NCI-H2171 treated with DMSO at 0.1 percent for 48 hours (cell line): ENCODE measurements around the gene CPNE7.

Experiments used
- DNase-seq: peaks from one replicate; lab custom pipeline; 2025; lab: John Stamatoyannopoulos, UW

CPNE7 gene

DNA sequence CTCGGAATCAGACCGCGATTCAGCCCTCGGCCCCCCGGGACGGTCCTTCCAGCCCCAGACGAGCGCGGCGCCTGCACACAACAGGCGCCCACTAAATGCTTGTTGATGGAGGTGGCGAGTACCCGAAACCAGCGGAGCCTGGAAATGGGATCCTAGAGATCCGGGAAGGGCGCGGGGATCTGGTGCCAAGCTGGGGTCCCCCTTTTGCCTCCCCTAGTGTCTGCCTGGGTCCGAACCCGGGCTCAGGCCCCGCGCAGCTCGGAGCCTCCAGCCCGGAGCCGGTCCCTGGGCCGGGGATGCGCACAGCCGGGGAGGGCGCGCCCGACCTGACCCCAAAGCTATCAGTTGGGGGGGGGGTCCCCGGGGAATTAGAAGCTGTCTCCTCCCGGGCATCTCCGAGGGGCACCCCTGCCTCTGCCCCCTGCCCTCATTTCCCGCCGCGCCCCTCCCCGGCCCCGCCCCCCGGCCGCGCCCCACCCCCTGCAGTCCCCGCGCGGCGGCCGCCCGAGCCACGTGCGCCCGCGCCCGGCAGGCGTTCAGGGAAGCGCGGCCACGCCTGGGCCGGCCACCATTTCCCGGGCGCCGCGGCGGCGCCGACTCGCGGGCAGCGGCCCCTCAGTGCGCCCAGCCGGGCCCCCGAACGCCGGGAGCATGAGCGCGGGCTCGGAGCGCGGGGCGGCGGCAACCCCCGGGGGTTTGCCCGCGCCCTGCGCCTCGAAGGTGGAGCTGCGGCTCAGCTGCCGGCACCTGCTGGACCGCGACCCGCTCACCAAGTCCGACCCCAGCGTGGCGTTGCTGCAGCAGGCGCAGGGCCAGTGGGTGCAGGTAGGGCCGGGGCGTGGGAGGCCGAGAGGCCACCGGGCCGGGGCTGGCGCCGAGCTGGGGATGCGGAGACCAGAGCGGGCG is at the start of gene CPNE7:
CPNE7 (plus strand) TSS at position 512 of the 906 bp plus-strand sequence; CDS start at position 652, 140 bp downstream.
- peak; percentile 12 for DNase-seq

DNA sequence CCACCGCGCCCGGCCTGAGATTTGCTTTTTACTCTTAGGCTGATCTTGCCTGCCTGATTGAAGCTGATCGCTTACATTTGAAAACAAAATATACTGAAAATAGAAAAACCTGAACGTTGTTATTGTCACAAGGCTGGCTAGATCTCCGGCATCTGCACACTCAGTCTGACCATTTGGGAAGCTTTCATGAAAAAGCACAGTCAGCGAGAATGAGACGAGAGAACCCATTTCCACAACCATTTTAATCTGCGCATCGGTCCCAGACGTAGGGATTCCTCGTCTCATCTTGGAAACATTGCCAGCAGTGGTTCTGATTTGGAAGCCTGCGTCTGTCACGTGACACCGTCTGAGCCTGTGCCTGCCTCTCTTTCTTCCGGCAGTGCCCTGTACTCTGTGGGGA is 46.5 kb upstream of the CPNE7 start:
- no peak for DNase-seq

DNA sequence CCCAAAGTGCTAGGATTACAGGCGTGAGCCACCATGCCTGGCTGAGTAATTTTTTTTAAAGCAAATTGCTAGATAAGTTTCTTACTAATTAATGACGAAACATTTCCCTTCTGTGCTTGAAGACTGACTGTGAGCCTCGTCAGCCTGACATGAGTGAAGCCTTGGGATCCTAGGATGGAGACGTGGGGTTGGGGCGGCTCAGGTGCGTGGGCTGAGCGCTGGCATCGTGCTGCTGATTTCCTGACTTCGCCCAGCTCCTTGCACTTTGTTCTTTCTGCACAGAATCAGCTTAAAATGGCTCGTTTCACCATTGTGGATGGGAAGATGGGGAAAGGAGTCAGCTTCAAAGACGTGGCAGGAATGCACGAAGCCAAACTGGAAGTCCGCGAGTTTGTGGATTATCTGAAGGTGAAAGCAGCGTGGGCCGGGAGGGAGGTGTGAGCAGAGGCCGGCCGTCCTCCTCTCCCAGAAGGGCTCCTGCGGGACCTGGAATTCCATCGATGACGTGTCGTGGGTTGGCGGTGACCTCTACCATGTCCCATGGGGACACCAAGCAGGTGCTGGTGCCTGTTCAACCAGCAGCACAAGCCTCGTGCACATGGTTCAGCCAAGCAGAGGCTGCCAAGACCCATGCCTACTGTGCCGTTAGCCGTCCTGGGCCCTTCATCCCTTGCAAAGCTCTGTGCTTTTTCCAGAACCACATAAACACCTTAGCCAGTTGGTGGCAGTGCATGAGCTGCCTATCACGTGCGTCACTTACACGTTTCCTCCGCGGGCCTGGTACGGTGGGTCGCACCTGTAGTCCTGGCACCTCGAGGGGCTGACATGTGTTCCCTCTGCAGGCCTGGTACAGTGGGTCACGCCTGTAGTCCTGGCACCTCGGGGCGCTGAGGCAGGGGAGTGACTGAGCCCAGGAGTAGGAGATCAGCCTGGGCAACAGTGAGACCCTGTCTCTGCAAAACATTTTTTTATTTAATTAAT is 44.9 kb upstream of the CPNE7 start:
- no peak for DNase-seq

DNA sequence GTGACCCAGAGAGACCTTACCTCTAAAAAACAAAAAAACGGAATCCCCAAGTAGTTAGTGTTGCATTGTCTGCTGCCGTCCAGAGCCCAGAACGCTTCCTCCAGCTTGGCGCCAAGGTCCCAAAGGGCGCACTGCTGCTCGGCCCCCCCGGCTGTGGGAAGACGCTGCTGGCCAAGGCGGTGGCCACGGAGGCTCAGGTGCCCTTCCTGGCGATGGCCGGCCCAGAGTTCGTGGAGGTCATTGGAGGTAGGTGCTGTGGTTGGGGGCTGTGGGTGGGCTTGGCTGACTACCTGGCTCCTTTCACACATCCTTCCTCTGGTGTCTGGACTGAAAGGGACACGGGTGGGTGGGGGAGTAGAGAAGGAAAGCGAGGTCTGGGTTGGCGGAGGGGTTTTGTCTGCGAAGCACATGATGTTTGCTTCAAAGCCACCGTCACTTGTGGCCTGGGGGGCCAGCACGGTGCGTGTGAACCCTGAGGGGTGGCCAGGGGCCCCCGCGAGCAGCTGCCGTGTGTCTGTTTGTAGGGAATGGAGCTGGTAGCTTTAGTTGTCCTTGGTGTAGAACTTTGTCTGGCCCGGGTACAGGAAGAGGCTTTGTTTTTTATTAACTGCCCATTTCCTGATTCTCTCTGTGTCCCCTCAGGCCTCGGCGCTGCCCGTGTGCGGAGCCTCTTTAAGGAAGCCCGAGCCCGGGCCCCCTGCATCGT is 43.6 kb upstream of the CPNE7 start:
- no peak for DNase-seq

DNA sequence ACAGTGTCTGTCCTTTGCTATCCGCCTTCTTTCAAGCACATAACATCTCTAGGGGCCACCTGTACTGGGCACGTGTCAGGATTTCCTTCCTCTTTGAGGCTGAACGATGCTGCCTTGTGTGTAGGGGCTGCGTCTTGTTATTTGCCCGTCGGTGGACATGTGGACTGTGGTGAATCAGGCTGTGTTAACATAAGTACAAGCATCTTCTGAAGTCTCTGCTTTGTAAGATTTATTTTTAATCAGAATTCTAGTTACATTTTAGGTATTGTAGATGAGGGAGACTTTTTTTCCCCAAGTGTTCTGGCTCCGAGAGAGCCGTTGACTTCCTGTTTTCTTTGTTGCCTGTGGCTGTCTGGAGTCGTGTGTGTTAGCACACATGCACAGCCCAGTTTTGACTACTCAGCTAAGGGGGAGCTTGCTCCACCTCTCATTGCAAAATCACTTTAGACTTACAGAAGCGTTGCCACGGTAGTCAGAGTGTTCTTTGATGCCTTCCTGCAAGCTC is 41.3 kb upstream of the CPNE7 start:
- no peak for DNase-seq

DNA sequence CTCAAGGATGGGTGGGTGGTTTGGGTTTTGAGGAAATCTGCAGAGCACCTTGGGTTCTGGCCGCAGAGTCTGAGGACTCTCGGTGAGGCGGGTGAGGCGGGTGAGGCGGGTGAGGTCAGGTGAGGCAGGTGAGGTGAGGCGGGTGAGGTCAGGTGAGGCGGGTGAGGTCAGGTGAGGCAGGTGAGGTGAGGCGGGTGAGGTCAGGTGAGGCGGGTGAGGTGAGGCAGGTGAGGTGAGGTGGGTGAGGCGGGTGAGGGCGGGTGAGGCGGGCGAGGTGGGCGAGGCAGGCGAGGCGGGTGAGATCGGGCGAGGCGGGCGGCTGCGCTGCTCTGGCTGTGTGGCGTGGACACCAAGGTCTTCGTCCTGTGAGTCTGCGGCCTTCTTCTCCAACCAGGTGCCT is 39.2 kb upstream of the CPNE7 start:
- DNase-seq = no peak

DNA sequence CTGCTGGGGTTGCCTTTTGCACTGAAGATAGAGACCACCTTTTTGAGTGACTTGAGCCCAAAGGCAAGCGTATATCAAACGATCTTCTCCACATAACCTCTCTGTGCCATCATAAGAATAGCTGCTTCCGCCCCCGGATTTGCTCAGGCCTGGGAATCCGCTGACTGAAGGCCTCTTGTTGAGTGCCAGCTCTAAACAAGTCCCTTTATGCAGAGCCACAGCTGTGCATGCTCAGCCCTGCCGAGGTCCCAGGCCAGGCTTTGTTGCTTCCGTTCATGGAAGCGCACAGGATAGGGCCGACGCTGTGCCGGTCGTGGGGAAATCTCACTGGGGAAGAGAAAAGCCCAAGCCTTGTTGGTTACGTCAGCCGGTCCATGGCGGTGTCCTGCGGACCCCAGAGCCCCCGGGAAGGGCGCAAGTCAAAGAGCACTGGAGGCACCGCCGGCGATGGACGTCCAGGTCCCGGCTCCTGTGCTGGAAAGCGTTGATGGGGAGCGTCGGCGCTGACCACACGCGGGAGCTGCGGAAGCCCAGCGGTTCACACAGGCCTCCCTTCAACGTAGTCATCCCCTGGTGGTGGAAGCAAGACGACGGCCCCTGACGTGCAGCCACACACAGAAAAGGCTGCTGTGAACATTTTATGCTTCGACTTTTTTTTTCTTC is 38.5 kb upstream of the CPNE7 start:
- DNase-seq = no peak

DNA sequence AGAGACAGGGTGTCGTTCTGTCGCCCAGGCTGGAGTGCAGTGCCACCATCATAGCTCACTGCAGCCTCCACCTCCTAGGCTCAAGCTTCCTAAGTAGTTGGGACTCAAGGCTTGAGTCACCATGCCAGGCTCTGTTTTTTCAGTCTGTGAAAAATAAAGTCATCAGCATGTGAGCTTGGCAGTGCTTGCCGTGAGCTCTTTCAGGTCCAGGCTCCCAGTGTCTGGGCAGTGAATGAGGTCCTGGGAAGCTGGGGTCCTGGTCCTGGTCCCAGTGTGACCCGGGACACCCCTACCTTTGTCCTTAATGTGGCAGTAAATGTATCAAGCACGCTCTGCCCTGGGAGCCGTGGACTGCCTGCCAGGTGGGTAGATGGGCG is 38.0 kb upstream of the CPNE7 start:
- DNase-seq = no peak

DNA sequence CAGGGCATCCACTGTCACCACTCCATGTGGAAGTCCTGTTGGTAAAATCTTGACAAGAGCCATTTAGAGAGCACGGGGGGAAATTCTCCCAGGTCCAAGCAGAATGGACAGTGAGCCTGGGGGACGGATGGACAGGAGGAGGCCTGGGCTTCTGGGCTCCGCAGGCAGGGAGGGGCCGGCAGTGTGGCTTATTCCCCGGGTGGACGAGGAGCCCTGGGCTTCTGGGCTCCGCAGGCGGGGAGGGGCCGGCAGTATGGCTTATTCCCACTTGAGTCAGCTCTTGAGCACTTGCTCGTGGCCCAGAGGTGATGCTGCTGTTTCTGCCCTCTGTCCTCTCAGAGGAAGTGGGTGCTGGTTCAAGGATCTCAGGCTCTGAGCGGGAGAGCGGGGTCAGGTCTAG is 37.3 kb upstream of the CPNE7 start:
- no peak for DNase-seq

DNA sequence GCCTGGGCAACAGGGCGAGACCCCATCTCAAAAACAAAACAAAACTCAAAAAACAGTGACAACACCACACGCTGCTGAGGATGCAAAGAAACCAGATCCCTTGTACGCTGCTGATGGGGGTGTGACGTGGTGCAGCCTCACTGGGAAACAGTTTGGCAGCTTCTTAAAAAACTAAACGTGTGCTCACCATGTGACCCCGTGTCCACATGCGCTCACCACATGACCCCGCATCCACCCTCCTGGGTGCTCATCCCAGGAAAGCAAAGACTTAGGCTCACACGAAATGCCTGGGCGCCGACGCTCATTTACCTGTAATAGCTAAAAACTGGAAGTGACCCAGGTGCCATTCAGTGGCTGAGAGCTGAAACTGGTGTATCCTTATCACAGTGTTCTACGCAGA is 35.0 kb upstream of the CPNE7 start:
- DNase-seq = no peak

DNA sequence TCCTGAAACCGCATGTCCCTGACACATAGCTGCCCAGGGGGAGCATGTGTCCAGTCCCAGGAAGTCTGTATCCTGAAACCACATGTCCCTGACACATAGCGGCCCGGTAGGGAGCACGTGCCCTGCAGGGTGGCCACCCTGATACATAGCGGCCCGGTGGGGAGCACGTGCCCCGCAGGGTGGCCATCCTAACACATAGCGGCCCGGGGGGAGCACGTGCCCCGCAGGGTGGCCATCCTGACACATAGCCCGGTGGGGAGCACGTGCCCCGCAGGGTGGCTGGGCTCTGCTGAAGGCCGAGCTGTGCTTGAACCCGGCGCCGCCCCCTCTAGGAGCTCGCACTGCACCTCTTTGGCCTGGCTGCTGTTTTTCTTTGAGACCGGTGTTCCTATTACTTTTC is 33.8 kb upstream of the CPNE7 start:
- no peak for DNase-seq

DNA sequence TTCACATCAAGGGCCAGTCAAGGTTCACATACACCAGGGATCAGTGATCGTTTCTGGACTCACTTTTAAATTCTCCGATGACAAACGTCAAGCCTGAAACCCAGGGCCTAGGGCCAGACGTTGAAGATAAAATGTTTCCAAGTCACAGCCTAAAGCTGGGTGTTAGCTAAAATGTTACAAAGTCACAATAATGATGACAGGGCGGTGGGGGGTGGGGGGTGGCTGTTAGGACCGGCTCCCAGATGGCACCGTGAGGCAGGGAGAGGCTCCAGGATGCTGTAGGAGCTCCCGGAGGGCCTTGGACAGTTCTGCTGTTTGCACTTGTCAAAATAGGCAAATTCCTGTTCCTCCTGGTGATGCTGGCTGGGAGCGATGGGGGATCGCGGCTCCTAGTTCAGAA is 31.4 kb upstream of the CPNE7 start:
- no peak for DNase-seq

DNA sequence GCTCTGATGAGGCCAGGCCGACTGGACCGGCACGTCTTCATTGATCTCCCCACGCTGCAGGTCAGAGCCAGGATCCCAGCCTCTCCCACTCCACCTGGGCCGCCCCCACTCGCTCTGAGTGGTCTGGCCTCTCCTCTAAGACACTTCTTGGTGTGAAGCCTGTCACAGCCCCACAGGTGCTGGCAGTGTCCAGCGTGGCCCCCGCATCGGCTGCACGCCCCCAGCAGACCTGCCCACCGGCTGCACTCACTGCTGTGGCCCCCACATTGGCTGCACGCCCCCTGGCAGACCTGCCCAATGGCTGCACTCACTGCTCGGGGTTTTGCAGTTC is 30.9 kb upstream of the CPNE7 start:
- no peak for DNase-seq

DNA sequence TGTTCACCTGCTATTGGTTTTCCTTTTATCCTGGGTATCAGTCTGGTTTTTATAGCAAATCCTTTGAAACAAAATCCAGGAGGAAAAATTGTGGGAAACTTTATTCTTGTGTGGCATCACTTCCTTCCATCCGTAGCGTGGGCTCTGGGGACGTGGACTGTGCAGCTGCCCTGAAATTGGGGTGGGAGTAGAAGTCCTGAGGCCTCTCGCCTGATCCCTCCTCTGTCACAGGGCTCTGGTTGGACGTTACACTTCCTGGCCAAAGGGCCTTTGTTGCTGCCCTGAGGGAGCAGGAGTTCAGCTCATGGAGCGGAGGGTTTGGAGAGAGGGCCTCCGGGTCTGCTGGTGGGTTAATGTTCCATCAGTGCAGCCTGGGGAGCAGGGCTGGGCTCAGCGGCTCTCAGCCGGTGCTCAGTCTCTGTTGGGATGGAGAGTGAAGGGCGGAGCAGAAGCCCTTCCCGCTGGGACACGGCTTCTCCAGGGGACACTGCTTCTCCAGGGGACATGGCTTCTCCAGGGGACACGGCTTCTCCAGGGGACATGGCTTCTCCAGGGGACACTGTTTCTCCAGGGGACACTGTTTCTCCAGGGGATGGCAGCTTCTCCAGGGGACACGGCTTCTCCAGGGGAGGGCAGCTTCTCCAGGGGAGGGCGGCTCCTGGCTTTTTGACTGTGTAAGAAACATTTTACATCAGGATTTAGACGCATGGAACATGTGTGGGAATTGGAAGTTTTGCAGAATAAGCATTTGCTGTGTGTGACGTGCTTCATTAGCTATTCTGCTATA is 30.3 kb upstream of the CPNE7 start:
- DNase-seq = no peak

DNA sequence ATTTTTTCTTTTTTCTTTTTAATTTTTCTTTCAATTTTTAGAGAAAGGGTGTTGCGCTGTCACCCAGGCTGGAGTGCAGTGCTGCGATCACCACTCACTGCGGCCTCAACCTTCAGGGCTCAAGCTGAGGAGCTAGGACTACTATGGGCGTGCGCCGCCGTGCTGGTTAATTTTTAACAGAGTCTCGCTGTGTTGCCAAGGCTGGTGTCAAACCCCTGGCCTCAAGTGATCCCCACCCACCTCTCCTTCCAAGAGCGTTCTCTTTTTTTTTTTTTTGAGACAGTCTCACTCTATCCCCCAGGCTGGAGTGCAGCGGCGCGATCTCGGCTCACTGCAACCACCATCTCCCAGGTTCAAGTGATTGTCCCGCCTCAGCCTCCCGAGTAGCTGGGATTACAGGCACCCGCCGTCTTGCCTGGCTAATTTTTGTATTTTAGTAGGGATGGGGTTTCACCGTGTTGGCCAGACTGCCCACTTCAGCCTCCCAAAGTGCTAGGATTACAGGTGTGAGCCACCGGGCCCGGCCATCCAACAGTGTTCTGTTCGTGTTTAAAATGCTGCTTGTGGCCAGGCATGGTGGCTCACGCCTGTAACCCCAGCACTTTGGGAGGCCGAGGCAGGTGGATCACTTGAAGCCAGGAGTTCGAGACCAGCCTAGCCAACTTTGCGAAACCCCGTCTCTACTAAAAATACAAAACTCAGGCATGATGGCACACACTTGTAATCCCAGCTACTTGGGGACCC is 29.6 kb upstream of the CPNE7 start:
- no peak for DNase-seq

DNA sequence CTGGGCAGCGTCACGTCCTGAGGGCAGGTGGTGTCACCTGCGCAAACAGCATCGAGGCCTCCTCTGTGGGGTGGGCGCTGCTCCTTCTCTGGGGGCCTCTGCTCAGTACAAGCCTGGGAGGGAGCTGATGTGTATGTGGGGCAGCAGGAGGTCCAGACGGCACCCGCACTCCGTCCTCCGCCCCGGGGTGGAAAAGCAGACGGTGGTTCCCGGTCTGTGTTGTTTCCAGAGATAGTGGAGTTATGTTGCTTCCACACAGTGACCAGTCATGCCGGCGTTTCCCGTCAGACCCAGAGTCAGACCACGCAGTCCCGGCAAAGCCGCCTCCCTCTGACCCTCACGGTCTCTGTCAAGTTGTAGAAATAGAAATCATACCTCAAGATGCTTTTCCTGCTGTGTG is 28.8 kb upstream of the CPNE7 start:
- DNase-seq = no peak

DNA sequence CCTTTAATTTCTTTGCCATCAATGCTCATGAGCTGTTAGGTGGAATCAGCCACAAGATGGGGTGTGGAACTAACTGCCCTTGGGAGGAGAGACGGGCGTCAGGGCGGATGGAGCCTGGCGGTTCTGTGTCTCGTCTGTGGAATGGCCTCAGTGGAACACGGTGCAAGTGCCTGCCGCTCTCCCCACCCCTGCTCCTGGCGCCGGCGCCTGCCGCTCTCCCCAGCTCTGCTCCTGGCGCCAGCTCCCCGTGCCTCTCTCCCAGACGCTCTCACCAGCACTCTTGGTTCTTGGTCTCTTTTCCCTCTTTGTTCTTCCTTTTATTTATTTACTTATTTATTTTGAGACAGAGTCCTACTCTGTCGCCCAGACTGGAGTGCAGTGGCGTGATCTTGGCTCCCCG is 28.3 kb upstream of the CPNE7 start:
- no peak for DNase-seq

DNA sequence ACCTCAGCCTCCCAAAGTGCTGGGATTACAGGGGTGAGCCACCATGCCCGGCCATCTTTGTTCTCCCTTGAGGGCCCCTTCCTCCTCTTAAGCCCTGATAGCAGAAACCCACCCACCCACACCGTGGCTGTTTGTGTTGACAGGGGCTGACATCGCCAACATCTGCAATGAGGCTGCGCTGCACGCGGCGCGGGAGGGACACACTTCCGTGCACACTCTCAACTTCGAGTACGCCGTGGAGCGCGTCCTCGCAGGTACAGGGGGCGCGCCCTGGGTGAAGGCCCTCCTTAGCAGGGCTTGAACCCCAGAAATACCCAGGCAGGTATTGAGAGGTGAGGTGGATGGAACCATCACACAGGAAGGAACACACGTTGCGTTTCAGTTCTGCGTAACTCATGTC is 27.7 kb upstream of the CPNE7 start:
- no peak for DNase-seq

DNA sequence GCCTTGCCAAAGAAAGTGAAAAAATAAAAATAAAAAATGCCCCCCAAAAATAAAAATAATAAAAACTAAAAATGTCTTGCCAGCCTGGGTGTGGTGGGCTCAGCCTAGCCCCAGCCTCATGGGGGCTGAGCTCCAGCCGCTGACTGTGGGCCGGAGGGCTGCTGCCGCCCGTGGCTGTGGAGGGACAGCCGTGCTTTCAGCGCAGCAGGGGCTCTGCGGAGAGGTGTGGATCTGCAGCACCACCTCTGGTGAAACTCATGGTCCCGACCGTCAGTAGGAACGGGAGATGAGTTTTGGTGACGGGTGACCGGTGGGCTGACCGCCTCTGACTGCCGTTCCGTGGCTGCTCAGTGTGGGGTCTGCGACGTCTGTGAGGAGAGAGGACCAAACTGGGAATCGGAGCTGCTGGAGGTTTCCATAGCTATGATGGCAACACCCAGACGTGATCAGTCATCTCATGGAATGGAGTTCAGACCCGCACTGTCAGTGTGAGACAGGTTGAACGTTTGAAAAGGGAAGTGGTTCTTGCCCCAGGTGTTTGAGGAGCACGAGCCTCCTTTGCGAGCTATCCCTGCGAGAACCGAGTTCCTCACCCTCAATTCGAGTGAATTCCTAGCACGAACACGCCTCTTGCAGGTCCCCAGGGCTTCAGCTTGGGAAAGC is 27.1 kb upstream of the CPNE7 start:
- no peak for DNase-seq
